Heart left ventricle (tissue), 16 donors: ENCODE data around the gene TRPV4. TPM values are rescaled to one million over a fixed set of nuclear protein-coding genes. Genes with fewer than 3 reads are reported as not detected.
A peak's percentile ranks its signal among the peaks of the same experiment; 100 is the strongest.

ENCODE experiments used
- ATAC-seq, 4 donors: fragments of 200-7000 bp; cut with Tn5 transposase; one replicate each; pipeline ENCODE4 v1.9.1; 2020 to 2022; ENCODE audit warnings: moderate library complexity in 4 of 4, mild to moderate bottlenecking in 3 of 4, moderate number of reproducible peaks in 1 of 4
- DNase-seq, 5 donors: peaks; one replicate each; pipeline ENCODE4 v3.0.0-alpha.2; 2020
- H3K27ac ChIP-seq, 12 donors: fragments of 200-600 bp; sonication (generic) in 4 of 12; one replicate each; pipeline versions ENCODE4 v1.5.0 to v1.8.0; 2016 to 2022; ENCODE audit warnings: mild to moderate bottlenecking in 2 of 12
- H3K27me3 ChIP-seq, 9 donors: fragments of 200-600 bp; sonication (generic) in 2 of 9; one replicate each; pipeline versions ENCODE4 v1.5.1 to v1.8.0; 2016 to 2022; ENCODE audit warnings: mild to moderate bottlenecking in 3 of 9
- H3K36me3 ChIP-seq, 9 donors: fragments of 200-600 bp; sonication (generic) in 2 of 9; one replicate each; pipeline versions ENCODE4 v1.5.0 to v1.8.0; 2018 to 2022; ENCODE audit warnings: mild to moderate bottlenecking in 2 of 9
- H3K4me1 ChIP-seq, 12 donors: fragments of 200-600 bp; sonication (generic) in 4 of 12; one replicate each; pipeline versions ENCODE4 v1.5.0 to v1.8.0; 2016 to 2022; ENCODE audit warnings: mild to moderate bottlenecking in 3 of 12
- H3K4me3 ChIP-seq, 12 donors: fragments of 200-600 bp; sonication (generic) in 4 of 12; one replicate each; pipeline versions ENCODE4 v1.5.0 to v1.8.0; 2017 to 2022; ENCODE audit warnings: mild to moderate bottlenecking in 9 of 12, moderate library complexity in 4 of 12
- H3K9me3 ChIP-seq, 12 donors: fragments of 200-600 bp; sonication (generic) in 4 of 12; one replicate each; pipeline versions ENCODE4 v1.5.0 to v1.8.0; 2016 to 2022; ENCODE audit warnings: mild to moderate bottlenecking in 1 of 12
- CTCF ChIP-seq, 12 donors: fragments of 200-600 bp; sonication (generic) in 4 of 12; IDR thresholded peaks; one replicate each; pipeline versions ENCODE4 v1.5.0 to v1.8.0; 2018 to 2022; ENCODE audit warnings: antibody characterized with exemption in 12 of 12, mild to moderate bottlenecking in 5 of 12
- POLR2A ChIP-seq, 2 donors: fragments of 450-650 bp; IDR thresholded peaks; one replicate each; pipeline ENCODE4 v1.6.1; 2017; ENCODE audit warnings: antibody characterized with exemption in 2 of 2, mild to moderate bottlenecking in 2 of 2, moderate library complexity in 2 of 2
- WGBS, 4 donors: extraction: QIAGEN DNeasy Blood & Tissue Kit in 2 of 4; methylation state at CpG; one replicate each; pipeline versions ENCODE4 v1.1.5 to v1.1.7; 2013 to 2018; 5-methylcytosine and 5-hydroxymethylcytosine counted together
- intact Hi-C, 10 donors: fragments of 100-400 bp; cut with DNase I; formaldehyde crosslinking; loops; one replicate each; pipeline versions ENCODE4 v1.11.1 to v1.14.2; 2022
- polyA plus RNA-seq, 2 donors: library from polyadenylated mRNA; stranded (reverse); fragments of 200-250 nt; gene quantifications; one replicate each; pipeline ENCODE4 v1.2.3, GENCODE V29; 2013
- total RNA-seq, 9 donors: library from RNA; depleted of rRNA in 2 of 9; stranded (reverse); fragments of >200 nt in 2 of 9; fragmentation: NEBNext Ultra II Directional in 3 of 9; extraction: Animal tissue kit (Norgen Biotek cat#: 25700) in 3 of 9; gene quantifications; one replicate each; pipeline versions ENCODE4 v1.1.0 to v1.2.4, GENCODE V29; 2016 to 2023
- donor health status: ischemic (EF 13 %, LVEDD 7.1; RV severe dilation, severe dysfunction).
- donor health status: healthy with polysubstance abuse.
- donor health status: DM: no; HTN: yes; CAD: no.
- donor health status: DM: no; HTN: no; CAD: no.
- donor health status: ischemic (EF 25% LVEDD 6.9; RV normal size, moderate dysfunction).
- donor health status: ischemic (EF 25% LVEDD 5.7; RV mildly dilated, moderate dysfunction).
- donor health status: healthy.
- donor health status: DM: yes; HTN: yes; CAD: no.
- donor health status: ischemic (EF 35%, LVEDD 5.7; RV mildly dilated, moderate dysfunction).
- donor health status: nonischemic (EF 11% LVEDD 7.7; RV severe dilation, severe dysfunction).
- donor health status: DM: yes; HTN: yes; CAD: no.
- donor health status: PGD.
- donor health status: ischemic (EF 29% LVEDD 5.4; RV normal size, mild dysfunction).
- donor health status: nonischemic (EF 23%, LVEDD 6.1; RV moderate dilation, normal function).

The TRPV4 gene
- total and polyA plus RNA-seq, 11 donors, result 0.17 to 3.9 (median 0.30) TPM; not detected in 1

GRCh38 chr12:109821968-109822367 lies 11.2 kb downstream of the TRPV4 start:
- Histone ChIP-seq H3K27me3 (peaks cover 0 to 7% (median 0%) of the 10 kb centered on the region in 9 donors), H3K9me3 (no peaks in the 10 kb centered on the region), H3K4me3 (no peak overlapping the region), H3K36me3 (no peaks in the 10 kb centered on the region), H3K4me1 (no peaks in the 10 kb centered on the region), H3K27ac (no peak overlapping the region)
- intact Hi-C loops, result no loop called here
- DNase-seq, result no peak
- TF ChIP-seq CTCF (IDR thresholded peaks at IDR 0.05), result no peak
- TF ChIP-seq POLR2A (IDR thresholded peaks at IDR 0.05), result no peak
- ATAC-seq, result no peak

- Histone ChIP-seq H3K36me3 (no peaks in the 10 kb centered on the region), H3K4me3 (no peak overlapping the region), H3K27me3 (peaks cover 0 to 7% (median 0%) of the 10 kb centered on the region in 9 donors), H3K9me3 (no peaks in the 10 kb centered on the region), H3K4me1 (no peaks in the 10 kb centered on the region), H3K27ac (no peak overlapping the region)
- TF ChIP-seq CTCF (IDR thresholded peaks at IDR 0.05), result no peak
- no peak for TF ChIP-seq POLR2A (IDR thresholded peaks at IDR 0.05)
- intact Hi-C loops, result no loop called here
- ATAC-seq (no peak), DNase-seq (peak in 1 of 5 donors; percentile 17)
- 87 to 96% (median 92%) methylated on average over 16 of the region's 16 CpGs for WGBS, 4 donors
Measured at GRCh38 chr12:109820816-109821381, 12.3 kb downstream of the TRPV4 start.

GRCh38 chr12:109818905-109819500 lies 14.2 kb downstream of the TRPV4 start:
- 61 to 69% (median 66%) methylated on average over 10 of the region's 10 CpGs for WGBS, 4 donors
- intact Hi-C loops, result no loop called here
- H3K27me3 ChIP-seq, result peaks cover 0 to 7% (median 0%) of the 10 kb centered on the region in 9 donors
- no peaks in the 10 kb centered on the region for H3K9me3 ChIP-seq
- ATAC-seq, result no peak
- H3K27ac ChIP-seq, result no peak overlapping the region
- H3K36me3 ChIP-seq, result no peaks in the 10 kb centered on the region
- H3K4me3 ChIP-seq, result no peak overlapping the region
- H3K4me1 ChIP-seq, result no peaks in the 10 kb centered on the region
- no peak for TF ChIP-seq CTCF (IDR thresholded peaks at IDR 0.05)
- no peak for TF ChIP-seq POLR2A (IDR thresholded peaks at IDR 0.05)
- no peak for DNase-seq

- Histone ChIP-seq H3K4me3 (no peak overlapping the region), H3K36me3 (no peaks in the 10 kb centered on the region), H3K27ac (no peak overlapping the region), H3K9me3 (no peaks in the 10 kb centered on the region), H3K27me3 (peaks cover 0 to 7% (median 0%) of the 10 kb centered on the region in 9 donors), H3K4me1 (no peaks in the 10 kb centered on the region)
- WGBS, 4 donors, result 89 to 93% (median 90%) methylated on average over 6 to 9 of the region's 9 CpGs
- TF ChIP-seq POLR2A (IDR thresholded peaks at IDR 0.05), result no peak
- TF ChIP-seq CTCF (IDR thresholded peaks at IDR 0.05), result no peak
- DNase-seq (no peak), ATAC-seq (no peak)
- intact Hi-C loops, result no loop called here
Measured at GRCh38 chr12:109818253-109818652, 14.9 kb downstream of the TRPV4 start.
